Kidney (tissue), 14 donors: ENCODE data around the gene CHMP1B. TPM values are rescaled to one million over a fixed set of nuclear protein-coding genes. Genes with fewer than 3 reads are reported as not detected.

Experiments used
- DNase-seq, 5 donors: peaks; one replicate each; pipeline ENCODE4 v3.0.0-alpha.2; 2013 to 2020
- FAIRE-seq: peaks from 2 replicates; lab custom pipeline; 2012; peaks lifted over from hg19 to GRCh38; lab: Jason Lieb, UNC
- H3K27ac ChIP-seq, 2 donors: one replicate each; pipeline ENCODE4 v1.7.0; 2013; ENCODE audit warnings: low read depth in 2 of 2, low read length in 2 of 2, inconsistent platforms in 1 of 2
- H3K27me3 ChIP-seq: one replicate; pipeline ENCODE4 v1.7.1; 2013; ENCODE audit warnings: low read length, inconsistent platforms; ENCODE audit not compliant: control insufficient read depth, insufficient read depth
- H3K36me3 ChIP-seq, 3 donors: one replicate each; pipeline versions ENCODE4 v1.7.0 to v1.7.1; 2013; ENCODE audit warnings: low read length in 3 of 3, control low read depth in 1 of 3, inconsistent platforms in 1 of 3; ENCODE audit not compliant: insufficient read depth in 3 of 3, control insufficient read depth in 2 of 3
- H3K4me1 ChIP-seq, 3 donors: one replicate each; pipeline versions ENCODE4 v1.7.0 to v1.7.1; 2013; ENCODE audit warnings: low read length in 3 of 3, inconsistent platforms in 1 of 3, low read depth in 1 of 3; ENCODE audit not compliant: control insufficient read depth in 2 of 3, insufficient read depth in 2 of 3
- H3K4me3 ChIP-seq, 3 donors: one replicate each; pipeline versions ENCODE4 v1.7.0 to v1.8.1; 2013; ENCODE audit warnings: low read length in 3 of 3, control low read depth in 1 of 3, inconsistent platforms in 1 of 3
- H3K9ac ChIP-seq, 3 donors: one replicate each; pipeline versions ENCODE4 v1.7.0 to v1.7.1; 2013; ENCODE audit warnings: low read length in 3 of 3, control low read depth in 1 of 3, inconsistent platforms in 1 of 3
- H3K9me3 ChIP-seq, 3 donors: one replicate each; pipeline versions ENCODE4 v1.7.0 to v1.7.1; 2013; ENCODE audit warnings: low read length in 3 of 3, control low read depth in 1 of 3, inconsistent platforms in 1 of 3; ENCODE audit not compliant: control insufficient read depth in 2 of 3, insufficient read depth in 1 of 3
- intact Hi-C: fragments of 100-400 bp; cut with DNase I; formaldehyde crosslinking; loops from one replicate; pipeline ENCODE4 v1.11.1; 2022
- polyA plus RNA-seq: library from polyadenylated mRNA; stranded (reverse); fragments of 350-450 nt; fragmentation: Illumina TruSeq; extraction: RNeasy Lipid Tissue Mini Kit (QIAGEN cat#74804); gene quantifications from one replicate; pipeline ENCODE4 v1.2.3, GENCODE V29; 2014; ENCODE audit warnings: low read depth, low replicate concordance; ENCODE audit not compliant: insufficient read depth
- total RNA-seq: library from RNA; stranded (reverse); fragmentation: NEBNext Ultra II Directional; extraction: Animal tissue kit (Norgen Biotek cat#: 25700); gene quantifications from one replicate; pipeline ENCODE4 v1.2.1, GENCODE V29; 2021
- TF ChIP-seq, protein P1 (sequence below): IDR thresholded peaks from 3 replicates; pipeline ENCODE4 v1.5.1; 2012; ENCODE audit warnings: mild to moderate bottlenecking, moderate library complexity, borderline replicate concordance; ENCODE audit not compliant: insufficient read depth; ENCODE audit errors: extremely low read depth
- donor health status: control.
- donor health status: control.
- donor health status: control.
- donor health status: control.
- donor health status: control.
- donor health status: DM: yes; HTN: yes; CAD: no.
- donor health status: Normal renal cell carcinoma (clear cell type).

The CHMP1B gene
- total and polyA plus RNA-seq, 2 donors from 2014 or later, result 34.5 to 47.4 TPM

DNA sequence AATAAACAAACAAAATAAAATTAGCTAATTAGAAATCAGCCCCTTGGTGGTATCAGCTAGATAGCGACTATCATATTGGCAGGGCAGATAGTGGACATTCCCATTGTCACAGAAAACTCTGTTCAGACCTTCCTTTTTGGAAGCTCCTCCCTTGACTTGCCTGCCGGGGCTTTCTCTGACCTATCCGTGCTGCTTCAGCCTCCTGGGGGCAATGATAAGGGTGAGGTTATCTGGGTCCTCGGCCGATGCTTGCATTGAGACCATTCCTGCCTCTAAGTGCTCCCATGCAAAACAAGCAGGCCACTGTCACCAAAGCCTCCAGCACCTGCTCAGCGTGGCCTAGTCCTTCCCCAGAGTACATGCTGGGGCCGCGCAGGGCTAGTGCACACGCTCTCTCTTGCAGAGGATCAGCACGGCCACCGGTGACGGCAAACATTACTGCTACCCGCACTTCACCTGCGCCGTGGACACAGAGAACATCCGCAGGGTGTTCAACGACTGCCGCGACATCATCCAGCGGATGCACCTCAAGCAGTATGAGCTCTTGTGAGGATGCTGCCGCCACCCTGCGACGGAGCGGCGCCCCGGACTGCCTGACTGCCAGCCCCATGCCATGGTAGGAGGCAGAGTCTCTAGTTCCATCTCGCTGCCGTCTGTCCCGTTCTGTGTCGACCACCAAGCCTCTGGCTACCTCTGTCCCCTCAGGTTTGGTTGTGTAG, 29.5 kb downstream of the CHMP1B start:
- intact Hi-C loops, result no loop called here
- no peaks in the 10 kb centered on the region for H3K27me3 ChIP-seq
- TF ChIP-seq, protein P1, sequence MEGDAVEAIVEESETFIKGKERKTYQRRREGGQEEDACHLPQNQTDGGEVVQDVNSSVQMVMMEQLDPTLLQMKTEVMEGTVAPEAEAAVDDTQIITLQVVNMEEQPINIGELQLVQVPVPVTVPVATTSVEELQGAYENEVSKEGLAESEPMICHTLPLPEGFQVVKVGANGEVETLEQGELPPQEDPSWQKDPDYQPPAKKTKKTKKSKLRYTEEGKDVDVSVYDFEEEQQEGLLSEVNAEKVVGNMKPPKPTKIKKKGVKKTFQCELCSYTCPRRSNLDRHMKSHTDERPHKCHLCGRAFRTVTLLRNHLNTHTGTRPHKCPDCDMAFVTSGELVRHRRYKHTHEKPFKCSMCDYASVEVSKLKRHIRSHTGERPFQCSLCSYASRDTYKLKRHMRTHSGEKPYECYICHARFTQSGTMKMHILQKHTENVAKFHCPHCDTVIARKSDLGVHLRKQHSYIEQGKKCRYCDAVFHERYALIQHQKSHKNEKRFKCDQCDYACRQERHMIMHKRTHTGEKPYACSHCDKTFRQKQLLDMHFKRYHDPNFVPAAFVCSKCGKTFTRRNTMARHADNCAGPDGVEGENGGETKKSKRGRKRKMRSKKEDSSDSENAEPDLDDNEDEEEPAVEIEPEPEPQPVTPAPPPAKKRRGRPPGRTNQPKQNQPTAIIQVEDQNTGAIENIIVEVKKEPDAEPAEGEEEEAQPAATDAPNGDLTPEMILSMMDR, result no peak
- peaks cover 0 to 7% (median 6%) of the 10 kb centered on the region in 3 donors for H3K36me3 ChIP-seq
- H3K4me3 ChIP-seq, result no peak overlapping the region
- H3K4me1 ChIP-seq, result peaks cover 0 to 5% (median 4%) of the 10 kb centered on the region in 3 donors
- H3K9me3 ChIP-seq, result no peaks in the 10 kb centered on the region
- FAIRE-seq, result no peak
- DNase-seq, result no peak
- no peak overlapping the region for H3K9ac ChIP-seq
- no peak overlapping the region for H3K27ac ChIP-seq

DNA sequence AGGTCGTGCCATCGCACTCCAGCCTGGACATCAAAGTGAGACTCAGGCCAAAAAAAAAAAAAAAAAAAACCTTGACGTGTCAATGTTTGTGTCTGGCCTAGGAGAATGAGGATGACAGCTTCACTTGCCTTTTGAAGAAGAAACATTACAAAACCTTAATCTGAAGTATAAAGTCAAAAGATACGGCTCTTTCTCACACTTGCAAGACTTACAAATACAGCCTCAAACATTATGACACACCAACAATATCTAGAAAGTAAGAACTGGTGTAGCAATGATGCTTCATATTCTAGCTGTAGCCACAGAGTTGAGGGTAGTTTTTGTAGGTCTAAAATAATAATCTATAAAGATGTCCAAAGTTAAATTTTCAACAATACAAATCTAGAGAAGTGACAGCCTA, 31.4 kb downstream of the CHMP1B start:
- TF ChIP-seq, protein P1, result no peak
- intact Hi-C loops, result no loop called here
- peaks cover 0 to 15% (median 10%) of the 10 kb centered on the region in 3 donors for H3K36me3 ChIP-seq
- H3K4me3 ChIP-seq, result no peak overlapping the region
- H3K27me3 ChIP-seq, result no peaks in the 10 kb centered on the region
- no peak overlapping the region for H3K9ac ChIP-seq
- FAIRE-seq (no peak), DNase-seq (no peak)
- no peaks in the 10 kb centered on the region for H3K9me3 ChIP-seq
- H3K27ac ChIP-seq, result no peak overlapping the region
- H3K4me1 ChIP-seq, result peaks cover 0 to 5% (median 4%) of the 10 kb centered on the region in 3 donors

DNA sequence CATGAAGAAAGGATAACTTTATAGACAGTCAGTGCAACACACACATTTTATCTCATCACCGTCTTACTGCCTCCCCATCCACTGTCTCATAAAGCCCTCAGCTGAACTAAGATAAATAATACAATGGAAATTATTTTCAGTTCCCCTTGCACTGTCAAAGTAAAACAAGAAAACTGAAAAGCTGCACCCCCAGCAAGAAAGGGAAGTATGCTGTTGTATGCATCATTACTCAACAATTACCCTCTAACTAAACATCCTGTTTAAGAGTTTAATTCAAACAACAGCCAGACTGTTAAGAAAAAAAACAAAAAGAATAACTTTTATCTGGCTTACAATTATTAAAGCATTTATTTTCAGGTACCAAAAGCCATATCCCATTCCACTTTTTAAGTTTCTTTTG, 31.9 kb downstream of the CHMP1B start:
- no peaks in the 10 kb centered on the region for H3K9me3 ChIP-seq
- H3K27me3 ChIP-seq, result no peaks in the 10 kb centered on the region
- no peak for FAIRE-seq
- no peak for DNase-seq
- H3K9ac ChIP-seq, result no peak overlapping the region
- H3K4me1 ChIP-seq, result peaks cover 0 to 5% (median 4%) of the 10 kb centered on the region in 3 donors
- TF ChIP-seq, protein P1, result no peak
- H3K27ac ChIP-seq, result no peak overlapping the region
- no peak overlapping the region for H3K4me3 ChIP-seq
- peaks cover 0 to 15% (median 14%) of the 10 kb centered on the region in 3 donors for H3K36me3 ChIP-seq
- intact Hi-C loops, result no loop called here
